Measurements from ENCODE around the gene ZFPM1. TPM values are rescaled to one million over a fixed set of nuclear protein-coding genes. Genes with fewer than 3 reads are reported as not detected.

Gene ZFPM1
- total RNA-seq, 1 experiment from 2014 or later = 3.9 TPM

- ChIA-PET CTCF (no interaction called here), POLR2A (interaction anchor here (0.5 kb wide), 1 partner anchor 41 kb away, joined by 6 read pairs; no protein-coding TSS in a partner anchor)
- in situ Hi-C loops (cut with HindIII; ENCODE audit: low pct_unique_long_range_greater_than_20kb, low sequenced_read_pairs) (no loop called here), intact Hi-C loops (cut with micrococcal nuclease; ENCODE audit: unreplicated experiment) (no loop called here)
- no peak for DNase-seq (ENCODE audit: low read depth, low spot score)
- H3K9me3 ChIP-seq (ENCODE audit: control insufficient read depth, insufficient read depth, low read depth, low read length) = peaks cover 5% of the 10 kb centered on the region; the same call in 1 of the 2 replicates
- H3K36me3 ChIP-seq (ENCODE audit: control insufficient read depth, insufficient read depth, low read length) = no peaks in the 10 kb centered on the region; the same call in 1 of the 2 replicates
- no TSS peak for BruUV-seq (replicated peaks)
- H3K4me1 ChIP-seq (ENCODE audit: control insufficient read depth, insufficient read depth, low read length) = no peaks in the 10 kb centered on the region
- no peaks in the 10 kb centered on the region for H3K27me3 ChIP-seq (ENCODE audit: control insufficient read depth, insufficient read depth, low read length)
- no peak overlapping the region for H3K27ac ChIP-seq (ENCODE audit: low read length)
- H3K4me3 ChIP-seq (ENCODE audit: low read depth in 2 of 2, low read length in 2 of 2) = no peak overlapping the region
- ATAC-seq = peak; percentile 49; the same call in 1 of the 2 replicates
- TF ChIP-seq CTCF (IDR thresholded peaks at IDR 0.05) (no peak), SIN3A (IDR thresholded peaks at IDR 0.05; ENCODE audit: borderline replicate concordance, insufficient read depth, low read depth, low read length) (no peak), POLR2AphosphoS5 (IDR thresholded peaks at IDR 0.05; ENCODE audit: low read depth, low read length) (no peak), TCF7L2 (IDR thresholded peaks at IDR 0.05; ENCODE audit: low read depth, low read length) (no peak), REST (IDR thresholded peaks at IDR 0.05; ENCODE audit: insufficient read depth in 1 of 2, low read depth in 2 of 2, low read length in 1 of 2) (no peak)
Observed at GRCh38 chr16:88539652-88540345, 86.7 kb downstream of the ZFPM1 start.

- DNase-seq (ENCODE audit: low read depth, low spot score) (no peak), ATAC-seq (peak; percentile 9; the same call in 1 of the 2 replicates)
- intact Hi-C loops (cut with micrococcal nuclease; ENCODE audit: unreplicated experiment) (no loop called here), in situ Hi-C loops (cut with HindIII; ENCODE audit: low pct_unique_long_range_greater_than_20kb, low sequenced_read_pairs) (no loop called here)
- TF ChIP-seq POLR2AphosphoS5 (IDR thresholded peaks at IDR 0.05; ENCODE audit: low read depth, low read length) (no peak), SIN3A (IDR thresholded peaks at IDR 0.05; ENCODE audit: borderline replicate concordance, insufficient read depth, low read depth, low read length) (no peak), REST (IDR thresholded peaks at IDR 0.05; ENCODE audit: insufficient read depth in 1 of 2, low read depth in 2 of 2, low read length in 1 of 2) (no peak), TCF7L2 (IDR thresholded peaks at IDR 0.05; ENCODE audit: low read depth, low read length) (no peak), CTCF (IDR thresholded peaks at IDR 0.05) (no peak)
- ChIA-PET CTCF (no interaction called here), POLR2A (no interaction called here)
- Histone ChIP-seq H3K27me3 (ENCODE audit: control insufficient read depth, insufficient read depth, low read length) (no peaks in the 10 kb centered on the region; the same call in 1 of the 2 replicates), H3K4me1 (ENCODE audit: control insufficient read depth, insufficient read depth, low read length) (no peaks in the 10 kb centered on the region), H3K4me3 (ENCODE audit: low read depth in 2 of 2, low read length in 2 of 2) (no peak overlapping the region), H3K9me3 (ENCODE audit: control insufficient read depth, insufficient read depth, low read depth, low read length) (peaks cover 5% of the 10 kb centered on the region; the same call in 1 of the 2 replicates), H3K27ac (ENCODE audit: low read length) (no peak overlapping the region), H3K36me3 (ENCODE audit: control insufficient read depth, insufficient read depth, low read length) (no peaks in the 10 kb centered on the region)
- no TSS peak for BruUV-seq (replicated peaks)
Observed at GRCh38 chr16:88540346-88540977, 87.4 kb downstream of the ZFPM1 start.

Measured in Panc1 (cell line).